ENCODE results near the gene PTTG2.

PTTG2 gene

GRCh38 chr4:37989398-37990260 is 29.4 kb downstream of the PTTG2 start:
- DNase-seq: no peak

DNA sequence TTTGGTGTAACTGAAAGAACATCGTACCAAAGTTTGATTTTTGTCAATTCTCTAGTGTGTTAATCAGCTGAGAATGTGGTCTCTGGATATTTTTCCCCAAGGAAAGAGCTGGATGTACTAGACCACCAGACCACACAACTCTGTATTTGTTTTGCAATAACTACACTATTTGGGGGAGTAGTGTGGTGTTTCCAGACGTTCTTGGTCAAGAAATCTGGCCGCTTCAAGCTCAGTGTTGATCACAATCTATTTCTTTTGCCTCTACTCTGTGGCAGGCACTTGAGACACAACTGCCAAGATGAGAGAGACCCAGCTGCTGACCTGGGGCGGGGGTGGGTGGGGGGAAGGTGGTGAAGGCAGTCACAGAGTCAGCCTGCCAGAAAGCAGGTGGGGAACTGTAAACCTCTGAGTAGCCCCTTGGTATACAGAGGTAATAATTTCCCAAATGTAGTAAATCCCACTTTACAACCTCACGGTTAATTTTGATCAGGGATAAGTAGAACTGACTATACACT is 30.6 kb downstream of the PTTG2 start:
- no peak for DNase-seq

- no peak for DNase-seq
These were observed 31.6 kb downstream of the PTTG2 start for GRCh38 chr4:37991623-37992410.

DNA sequence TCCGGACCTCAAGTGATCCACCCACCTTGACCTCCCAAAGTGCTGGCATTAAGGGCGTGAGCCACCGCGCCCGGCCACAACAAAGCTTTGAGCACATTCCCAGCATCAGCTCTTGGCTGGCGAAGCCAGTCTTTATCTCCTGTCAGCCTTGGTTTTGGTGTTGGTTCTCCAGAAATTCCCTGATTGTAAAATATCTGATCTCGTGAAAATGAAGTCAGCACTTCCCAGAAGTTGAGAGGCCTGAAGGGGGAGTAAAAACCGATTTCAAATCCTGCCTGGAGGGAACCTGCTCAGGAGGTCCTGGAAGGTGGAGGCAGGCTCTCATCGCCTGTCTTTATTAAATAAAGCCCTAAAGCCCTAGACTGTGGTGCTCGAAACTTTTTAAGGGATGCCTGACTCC is 33.6 kb downstream of the PTTG2 start:
- DNase-seq: no peak

GRCh38 chr4:37994569-37994968 is 34.4 kb downstream of the PTTG2 start:
- DNase-seq: no peak

GRCh38 chr4:37995299-37995821 is 35.2 kb downstream of the PTTG2 start:
- no peak for DNase-seq

- DNase-seq: no peak
These were observed 36.0 kb downstream of the PTTG2 start for GRCh38 chr4:37995981-37996775.

DNA sequence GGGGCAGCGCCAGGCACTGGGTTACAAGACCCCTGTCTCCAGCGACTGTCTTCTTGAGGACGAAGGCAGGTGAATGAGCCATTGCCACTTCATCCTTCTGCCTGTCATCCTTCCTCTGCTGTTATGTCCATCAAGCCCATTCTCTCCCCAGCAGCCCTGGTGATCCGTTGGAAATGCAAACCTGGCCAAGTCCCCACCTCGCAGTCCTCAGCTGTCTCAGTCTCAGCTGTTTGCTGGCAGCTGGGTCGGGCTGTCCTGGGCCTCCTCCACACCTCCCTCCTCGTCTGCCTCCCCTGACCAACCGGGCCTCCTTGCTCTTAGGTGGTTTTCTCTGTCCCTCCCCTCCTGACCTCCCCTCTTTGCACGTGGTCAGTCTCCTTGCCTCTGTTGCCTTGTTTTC is 38.0 kb downstream of the PTTG2 start:
- DNase-seq: no peak

- DNase-seq: no peak
These were observed 39.0 kb downstream of the PTTG2 start for GRCh38 chr4:37999000-37999716.

- DNase-seq: no peak
These were observed 39.8 kb downstream of the PTTG2 start for GRCh38 chr4:37999965-38000364.

DNA sequence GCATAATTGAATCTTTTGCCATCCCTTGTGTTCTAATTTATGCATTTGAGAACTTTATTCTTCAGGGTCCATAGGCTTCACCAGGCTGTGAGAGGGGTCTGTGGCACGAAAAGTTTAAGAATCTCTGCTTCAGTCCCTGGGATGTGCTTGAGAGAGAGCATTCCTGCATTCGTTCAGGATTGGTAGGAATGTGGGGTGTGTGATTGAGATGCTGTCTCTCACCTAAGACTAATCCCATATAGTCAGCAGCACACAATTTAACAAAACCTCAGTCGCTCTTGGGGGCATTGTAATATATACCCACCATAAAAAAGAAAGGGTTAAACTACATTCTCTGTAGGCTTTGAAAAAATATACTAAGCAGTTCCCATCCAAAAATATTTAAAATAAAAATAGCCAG is 41.7 kb downstream of the PTTG2 start:
- DNase-seq: no peak

DNA sequence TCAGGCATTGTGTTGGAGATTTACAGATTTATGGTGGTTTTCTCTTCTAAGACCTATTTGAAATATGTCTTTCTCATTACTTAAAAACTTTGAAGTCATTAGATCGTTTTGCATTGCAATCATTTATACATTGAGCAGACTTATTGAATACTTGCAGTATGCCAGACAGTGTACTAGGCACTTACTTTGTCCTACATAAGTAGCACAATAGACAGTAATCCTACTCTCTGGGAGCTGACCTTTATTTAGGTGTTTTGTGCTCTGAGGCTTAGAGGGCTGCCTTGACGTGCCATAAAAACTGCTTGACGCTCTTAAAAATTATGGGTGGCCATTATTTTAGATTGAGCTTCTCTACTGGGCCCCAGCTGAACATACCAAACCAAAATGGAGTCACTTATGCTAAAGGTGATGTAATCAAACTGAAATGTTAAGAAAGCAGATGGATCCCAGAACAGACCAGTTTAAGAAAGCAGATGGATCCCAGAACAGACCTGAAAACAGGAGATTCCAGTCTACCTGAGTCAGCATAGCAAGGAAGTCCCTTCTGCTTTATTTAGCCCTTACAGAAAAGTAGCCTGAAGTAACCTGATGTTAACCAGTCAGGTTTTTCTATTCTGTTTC is 42.4 kb downstream of the PTTG2 start:
- no peak for DNase-seq

- no peak for DNase-seq
These were observed 42.9 kb downstream of the PTTG2 start for GRCh38 chr4:38003102-38003501.

GRCh38 chr4:38003628-38004027 is 43.4 kb downstream of the PTTG2 start:
- DNase-seq: no peak

DNA sequence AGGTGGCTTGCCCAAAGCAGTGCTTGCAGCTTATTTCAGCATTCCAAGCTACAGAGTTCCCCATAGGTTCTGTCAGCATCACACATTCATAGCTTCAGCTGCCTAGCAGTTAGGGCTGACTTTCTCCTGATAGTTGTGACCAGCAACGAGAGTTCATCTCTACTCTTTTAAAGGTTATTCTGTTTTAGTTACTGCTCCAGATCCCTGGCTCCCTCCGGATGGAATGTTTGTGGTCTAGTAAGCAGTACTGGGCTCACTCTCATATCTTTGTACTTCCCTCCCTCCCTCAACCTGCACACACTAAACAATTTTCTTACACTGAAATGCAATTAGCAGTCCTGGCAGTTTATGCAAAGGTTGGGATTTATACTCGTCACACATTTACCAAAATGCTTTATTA is 43.9 kb downstream of the PTTG2 start:
- no peak for DNase-seq

GRCh38 chr4:38004887-38005286 is 44.7 kb downstream of the PTTG2 start:
- DNase-seq: no peak

DNA sequence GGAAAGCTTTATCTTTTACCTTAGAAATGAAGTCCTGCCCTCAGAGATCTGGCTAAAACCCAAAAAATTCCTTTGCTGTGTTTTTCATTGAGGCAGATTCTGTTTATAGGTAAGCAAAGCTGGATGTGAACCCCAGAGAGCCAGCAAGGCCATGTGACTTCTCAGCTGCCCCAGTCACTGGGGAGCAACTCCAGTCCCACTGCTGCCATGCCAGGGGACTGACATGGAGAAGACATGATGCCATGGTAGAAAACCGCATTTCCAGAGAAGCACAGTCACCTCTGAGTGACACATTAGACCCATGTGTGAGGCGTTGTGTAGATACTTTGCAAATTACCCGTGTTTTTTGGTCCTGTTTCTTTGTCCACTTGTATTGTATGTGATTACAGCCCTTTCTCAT is 45.4 kb downstream of the PTTG2 start:
- DNase-seq: no peak

DNA sequence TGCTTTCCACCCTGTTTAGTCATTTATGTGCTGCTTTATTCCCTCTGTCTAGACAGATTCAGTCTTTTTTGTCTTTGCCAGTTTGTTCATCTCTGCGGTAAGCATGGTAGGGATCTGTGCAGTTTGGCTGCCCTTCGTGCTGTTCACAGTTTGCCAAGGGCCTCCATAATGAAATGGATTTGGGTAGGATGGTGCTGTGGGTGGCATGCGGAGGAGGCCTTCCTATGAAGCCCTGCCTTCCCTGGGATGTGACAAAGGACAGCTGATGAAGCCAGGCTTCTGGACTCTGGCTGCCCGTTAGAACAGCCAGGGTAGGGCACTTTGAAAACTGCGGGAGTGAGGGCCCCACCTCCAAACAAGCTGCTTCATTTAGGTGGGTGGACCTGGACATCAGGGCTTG is 47.4 kb downstream of the PTTG2 start:
- DNase-seq: no peak

GRCh38 chr4:38008571-38009021 is 48.4 kb downstream of the PTTG2 start:
- DNase-seq: no peak

GRCh38 chr4:38009421-38009820 is 49.2 kb downstream of the PTTG2 start:
- DNase-seq: no peak

DNA sequence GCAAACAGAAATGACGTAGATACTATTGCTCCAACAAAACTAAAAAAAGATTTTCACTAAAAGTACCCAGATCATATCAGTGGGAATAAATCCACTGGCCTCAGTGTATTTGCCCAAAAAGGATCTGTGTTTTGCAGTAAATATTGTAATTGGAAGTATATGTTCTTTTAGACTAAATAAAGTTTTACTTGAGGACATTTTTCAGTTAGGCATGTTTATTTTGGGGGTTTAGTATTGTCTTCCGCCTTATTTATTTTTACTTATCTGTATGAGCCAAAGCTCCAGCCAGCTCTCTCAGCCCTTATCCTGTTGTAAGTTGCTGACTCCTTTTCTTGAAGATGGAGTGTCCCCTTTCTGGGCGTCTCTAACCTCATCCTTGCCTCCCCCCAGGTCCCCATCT is 49.8 kb downstream of the PTTG2 start:
- DNase-seq: no peak
